GM18909 (cell line): ENCODE data around the gene EXOC8.
A peak's percentile ranks its signal among the peaks of the same experiment; 100 is the strongest.

Source experiments
- ATAC-seq: cut with Tn5 transposase; IDR thresholded peaks from one replicate; pipeline ENCODE4 v1.9.1; 2021; ENCODE audit warnings: mild to moderate bottlenecking; ENCODE audit not compliant: unreplicated experiment, poor library complexity

Gene EXOC8

GRCh38 chr1:231337472-231338269, at the start of gene EXOC8:
Gene EXOC8 (minus strand): TSS chr1:231337852. CDS start chr1:231337745, 107 bp downstream.
- ATAC-seq, result peak; percentile 76

- no peak for ATAC-seq
Observed at GRCh38 chr1:231386466-231386865, 48.8 kb upstream of the EXOC8 start.

- no peak for ATAC-seq
Observed at GRCh38 chr1:231385416-231385748, 47.7 kb upstream of the EXOC8 start.

DNA sequence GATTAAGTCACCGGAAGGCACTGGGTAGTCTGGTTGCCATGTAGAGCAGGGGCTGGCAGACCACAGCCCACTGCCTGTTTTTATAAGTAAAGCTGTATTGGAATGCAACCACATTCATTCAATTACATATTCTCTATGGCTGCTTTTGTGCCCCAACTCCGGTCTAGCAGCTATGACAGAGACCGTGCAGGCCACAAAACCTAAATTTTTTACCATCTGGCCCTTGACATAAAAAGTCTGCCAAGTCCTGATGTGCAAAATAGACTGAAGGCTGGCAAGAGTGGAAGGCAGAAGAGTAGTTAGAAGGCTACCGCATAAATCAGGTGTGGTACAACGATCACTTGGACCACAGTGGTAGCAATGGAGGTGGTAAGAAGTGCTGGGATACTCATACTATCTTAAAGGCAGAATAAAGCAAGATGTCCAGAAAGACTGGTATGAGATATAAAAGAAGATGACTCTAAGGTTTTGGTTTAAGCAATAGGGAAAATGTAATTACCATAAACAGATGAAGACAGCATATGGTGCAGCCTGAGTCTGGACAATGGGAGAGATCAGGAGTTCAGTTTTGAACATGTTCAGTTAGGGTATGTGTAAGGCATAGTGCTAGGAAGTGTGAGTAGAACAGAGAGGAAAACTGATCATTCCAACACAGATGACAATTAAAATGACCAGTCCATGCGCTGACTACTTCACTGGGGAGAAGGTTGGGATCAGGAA, 47.2 kb upstream of the EXOC8 start:
- no peak for ATAC-seq

GRCh38 chr1:231383159-231383860, 45.7 kb upstream of the EXOC8 start:
- ATAC-seq, result no peak

DNA sequence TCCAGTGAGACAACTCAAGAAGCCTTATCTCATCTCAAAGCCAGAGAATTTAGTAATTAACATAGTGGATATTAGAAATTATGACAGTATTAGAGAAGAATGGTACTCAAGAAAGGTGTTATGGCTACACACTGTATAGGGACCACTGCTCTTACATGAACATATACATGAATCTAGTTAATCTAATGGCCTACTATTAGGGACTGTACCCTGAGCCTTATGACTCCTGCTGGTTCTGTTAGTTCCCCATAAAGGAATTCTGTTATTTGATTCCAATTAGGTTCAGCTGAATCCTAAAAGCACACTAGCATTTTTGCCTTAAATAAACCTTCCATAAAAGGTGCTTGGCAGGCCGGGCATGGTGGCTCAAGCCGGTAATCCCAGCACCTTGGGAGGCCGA, 44.8 kb upstream of the EXOC8 start:
- ATAC-seq, result no peak

- ATAC-seq, result no peak
Observed at GRCh38 chr1:231381729-231382128, 44.1 kb upstream of the EXOC8 start.

- ATAC-seq, result peak; percentile 69
Observed at GRCh38 chr1:231376875-231377549, 39.4 kb upstream of the EXOC8 start.

DNA sequence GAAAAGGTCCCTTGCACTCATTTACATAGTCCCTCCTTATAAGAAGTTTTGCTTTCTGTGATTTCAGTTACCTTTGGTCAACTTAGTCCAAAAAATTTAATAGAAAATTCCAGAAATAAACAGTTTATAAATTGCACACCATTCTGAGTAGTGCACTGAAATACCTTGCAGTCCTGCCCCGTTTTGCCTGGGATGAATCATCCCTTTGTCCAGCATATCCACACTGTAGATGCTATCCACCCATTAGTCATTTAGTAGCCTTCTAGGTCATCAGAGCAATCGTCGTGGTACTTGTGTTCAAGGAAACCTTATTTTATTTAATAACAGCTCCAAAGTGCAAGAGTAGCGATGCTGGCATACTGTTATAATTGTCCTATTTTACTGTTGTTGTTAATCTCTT, 38.4 kb upstream of the EXOC8 start:
- ATAC-seq, result no peak

- no peak for ATAC-seq
Observed at GRCh38 chr1:231374394-231374793, 36.7 kb upstream of the EXOC8 start.

DNA sequence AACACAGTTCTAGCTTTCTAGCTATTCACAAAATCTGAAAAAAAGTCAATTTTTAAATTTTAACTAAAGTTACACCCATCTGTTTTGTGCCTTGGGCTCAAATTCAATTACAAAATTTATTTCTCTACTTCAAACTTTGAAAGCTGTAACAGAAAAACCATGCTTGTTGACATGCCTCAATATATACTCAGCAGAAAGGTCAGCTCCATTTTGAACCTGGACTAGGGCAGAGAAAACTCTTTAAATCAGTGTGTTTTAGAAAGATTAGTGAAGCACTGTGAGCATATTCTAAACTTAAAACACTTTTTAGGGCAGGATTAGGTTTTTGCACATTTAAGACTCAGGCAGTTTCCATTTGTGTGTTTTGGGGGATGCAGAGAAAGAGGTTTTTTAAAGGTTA, 34.8 kb upstream of the EXOC8 start:
- no peak for ATAC-seq

DNA sequence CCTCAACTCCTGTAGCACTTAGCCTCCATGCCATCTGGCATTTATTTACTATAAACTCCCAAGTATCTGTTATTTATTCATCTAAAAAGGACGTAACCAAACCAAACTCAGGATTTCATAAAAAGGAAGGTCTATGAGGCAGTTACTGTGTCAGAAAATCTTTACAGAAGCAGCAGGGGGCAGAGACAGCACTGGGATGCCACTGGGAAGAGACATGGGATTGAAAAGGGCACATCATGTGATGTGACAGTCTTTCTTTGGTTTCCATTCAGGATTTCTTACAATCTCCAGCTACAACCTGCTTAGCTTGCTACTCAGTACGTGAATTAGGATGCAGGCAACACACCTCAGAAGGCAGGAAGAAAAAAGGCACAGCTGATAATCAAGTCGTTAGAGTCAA, 31.6 kb upstream of the EXOC8 start:
- no peak for ATAC-seq

DNA sequence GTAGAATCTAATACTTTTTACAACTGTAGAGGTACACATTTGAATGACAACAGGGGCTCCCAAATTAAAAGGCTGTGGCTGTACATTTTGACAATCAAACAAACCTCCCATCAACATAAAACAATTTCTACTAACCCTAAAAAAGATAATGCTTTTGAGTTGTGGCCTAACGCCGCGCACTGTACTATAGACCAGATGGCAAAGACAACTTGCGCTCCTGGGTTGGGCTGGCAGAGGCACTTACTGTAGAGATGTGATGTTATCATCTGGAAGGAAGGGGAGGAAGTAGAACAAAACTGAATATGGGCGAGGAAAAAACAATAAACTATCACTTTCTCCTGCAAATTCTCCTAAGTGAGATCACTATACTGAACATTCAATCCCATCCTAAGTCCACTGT, 26.5 kb upstream of the EXOC8 start:
- ATAC-seq, result no peak

DNA sequence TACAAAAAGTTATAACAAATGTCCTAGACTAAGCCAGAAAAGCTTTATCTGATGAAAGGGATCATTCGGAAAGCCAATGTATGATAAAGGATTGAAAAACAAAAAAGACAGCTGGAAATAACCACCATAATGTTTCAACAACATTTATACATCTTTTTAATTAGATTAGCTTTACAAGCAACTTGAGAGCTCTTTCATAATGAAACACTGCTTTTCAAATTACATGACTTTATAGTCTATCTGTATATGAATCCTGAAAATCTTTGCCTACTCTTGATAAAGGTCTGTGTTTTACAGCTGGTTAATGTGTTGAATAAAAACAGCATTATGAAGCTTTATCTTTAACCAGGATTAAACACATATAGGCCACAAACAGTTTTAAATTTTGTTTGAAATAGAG, 26.0 kb upstream of the EXOC8 start:
- no peak for ATAC-seq

GRCh38 chr1:231362325-231362724, 24.7 kb upstream of the EXOC8 start:
- ATAC-seq, result no peak

DNA sequence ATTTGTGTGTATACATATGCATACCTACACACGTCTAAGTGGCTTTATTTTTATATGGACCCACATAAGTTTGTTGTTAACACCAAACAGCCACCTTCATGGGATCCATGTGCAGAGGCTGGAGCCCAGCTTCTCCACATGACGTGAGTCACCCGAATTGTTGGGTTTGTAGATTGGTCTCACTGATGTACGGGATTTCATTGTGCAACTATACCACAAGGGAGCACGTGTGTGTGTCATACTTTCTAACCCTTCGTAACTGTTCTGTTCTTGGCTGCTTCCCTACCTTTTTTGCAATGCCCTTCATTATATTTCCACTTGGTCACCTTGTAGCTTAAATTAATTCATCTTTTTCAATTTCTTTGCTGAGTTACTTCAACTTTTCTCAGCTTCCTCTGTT, 21.5 kb upstream of the EXOC8 start:
- ATAC-seq, result no peak

DNA sequence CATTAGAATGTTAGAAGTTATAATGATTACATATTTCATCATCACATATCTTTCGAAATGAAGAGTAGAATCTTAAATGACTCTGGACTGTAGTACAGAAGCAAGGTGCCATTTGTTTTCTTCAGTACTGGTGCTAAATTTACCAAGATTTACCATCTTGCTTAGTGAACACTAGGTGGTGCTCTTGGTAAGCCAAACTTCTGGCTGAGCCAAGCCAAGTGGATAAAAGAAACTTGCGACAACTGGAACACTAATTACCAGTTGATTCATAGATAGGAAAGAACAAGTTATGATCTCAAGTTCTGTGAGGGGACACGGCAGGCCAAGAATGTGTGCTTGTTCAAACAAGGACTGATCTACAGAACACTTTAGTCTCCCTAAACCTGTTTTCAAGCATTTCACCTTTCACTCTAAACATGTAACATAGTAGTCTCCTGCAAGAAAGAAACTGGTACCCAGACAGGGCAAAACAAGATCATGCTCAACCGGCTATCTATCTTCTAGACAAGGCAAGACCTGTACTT, 20.2 kb upstream of the EXOC8 start:
- peak; percentile 71 for ATAC-seq

GRCh38 chr1:231357187-231357772, 19.6 kb upstream of the EXOC8 start:
- ATAC-seq, result no peak

DNA sequence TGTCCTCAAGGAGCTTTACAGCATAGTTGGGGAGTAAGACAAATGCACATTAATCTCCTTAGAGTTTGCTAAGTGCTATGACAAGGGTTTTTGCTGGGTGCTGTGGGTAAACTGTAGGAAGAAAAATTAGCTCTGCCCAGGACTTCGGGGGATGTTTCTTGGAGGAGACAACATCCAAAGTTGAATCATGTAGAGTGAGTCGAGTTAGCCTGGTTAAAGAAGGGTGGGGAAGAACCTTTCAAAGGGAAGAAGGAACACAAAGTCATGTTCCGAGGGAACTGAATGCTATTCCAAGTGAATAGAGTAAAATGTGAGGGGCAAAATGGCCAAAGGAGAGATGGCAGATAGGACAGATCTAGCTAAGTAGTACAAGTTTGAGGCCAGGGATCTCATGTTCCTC, 17.5 kb upstream of the EXOC8 start:
- ATAC-seq, result no peak

DNA sequence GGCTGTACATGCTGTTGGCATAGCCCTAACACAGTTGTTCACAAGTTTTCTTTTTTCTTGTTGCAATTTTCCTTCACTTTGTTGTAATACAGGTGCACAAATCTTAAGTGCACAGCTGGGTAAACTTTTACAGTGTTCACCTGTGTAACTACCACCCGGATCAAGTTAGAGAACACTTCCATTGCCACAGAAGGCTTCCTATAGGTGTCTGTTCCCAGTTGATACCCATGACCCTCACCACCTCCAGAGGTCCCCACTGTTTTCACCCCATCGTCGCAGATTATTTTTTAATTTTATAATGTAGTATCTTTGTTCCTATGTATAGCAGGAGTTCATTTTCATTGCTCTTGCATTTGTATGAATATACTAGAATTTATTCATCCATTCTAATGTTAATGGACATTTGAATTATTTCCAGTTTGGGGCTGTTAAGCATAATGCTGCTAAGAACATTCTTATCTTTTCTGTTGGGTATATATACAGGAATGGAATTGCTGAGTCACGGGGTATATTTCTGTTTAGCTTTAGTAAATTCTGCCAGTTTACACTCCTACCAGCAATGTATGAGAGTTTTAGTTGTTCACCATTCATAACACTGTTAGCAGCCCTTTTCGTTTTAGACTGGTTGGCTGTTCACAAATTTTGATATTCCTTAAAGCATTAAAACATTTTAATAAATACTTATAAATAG, 16.8 kb upstream of the EXOC8 start:
- ATAC-seq, result no peak
